K562 (cell line): ENCODE results near the gene ICA1L. TPM values are rescaled to one million over a fixed set of nuclear protein-coding genes. Genes with fewer than 3 reads are reported as not detected.

Source experiments
- ATAC-seq: fragments of 200-7000 bp; cut with Tn5 transposase; 3 replicates; pipeline ENCODE4 v1.9.1; 2020; ENCODE audit warnings: moderate library complexity
- BruUV-seq: library from RNA; stranded (reverse); fragments of 400-500 nt; replicated peaks from 2 replicates; lab custom pipeline; 2021; lab: Mats Ljungman, UMichigan
- CTCF ChIA-PET: fragments of 300-600 bp; formaldehyde crosslinking; extraction: SDS; loops from one replicate; lab custom pipeline; 2021; ENCODE audit warnings: low intra/inter-chr PET ratio; lab: Yijun Ruan, JAX
- POLR2A ChIA-PET: fragments of 300-600, 350-650 bp; sonication (Branson Sonifier 250); formaldehyde crosslinking; extraction: SDS; loops from one replicate; lab custom pipeline; 2021; ENCODE audit warnings: antibody characterized with exemption, inconsistent platforms; lab: Yijun Ruan, JAX
- DNase-seq, 4 experiments: peaks; one replicate each; pipeline versions ENCODE4 v3.0.0 to v3.0.0-alpha.2; 2011 to 2018; ENCODE audit warnings: low spot score in 3 of 4, mixed read lengths in 3 of 4; ENCODE audit errors: extremely low read depth in 1 of 4
- FAIRE-seq: peaks from 2 replicates; lab custom pipeline; 2011; peaks lifted over from hg19 to GRCh38; lab: Jason Lieb, UNC
- H2AFZ ChIP-seq: 2 replicates; pipeline ENCODE4 v1.6.0; 2011; ENCODE audit warnings: low read depth, low read length, control low read depth, inconsistent platforms
- H3K27ac ChIP-seq: fragments of 200-600 bp; 3 replicates; pipeline ENCODE4 v1.8.0; 2011; ENCODE audit warnings: low read depth, mild to moderate bottlenecking, control low read depth, inconsistent platforms, low read length, moderate library complexity, mixed read lengths; ENCODE audit errors: extremely low read depth
- H3K27me3 ChIP-seq, 2 experiments: fragments of 300-600 bp in 1 of 2; 2 replicates in 1 of 2; 3 replicates in 1 of 2; pipeline versions ENCODE4 v1.6.0 to v1.8.0; 2011; ENCODE audit warnings: inconsistent platforms in 2 of 2, low read length in 2 of 2, mild to moderate bottlenecking in 1 of 2, mixed read lengths in 1 of 2, moderate library complexity in 1 of 2; ENCODE audit not compliant: control insufficient read depth in 2 of 2, insufficient read depth in 2 of 2
- H3K36me3 ChIP-seq: fragments of 300-600 bp; 3 replicates; pipeline ENCODE4 v1.8.0; 2011; ENCODE audit warnings: mild to moderate bottlenecking, low read length, inconsistent platforms; ENCODE audit not compliant: control insufficient read depth, insufficient read depth
- H3K4me1 ChIP-seq, 2 experiments: fragments of 200-600 bp in 1 of 2; replicated peaks in 1 of 2; 2 replicates in 1 of 2; 3 replicates in 1 of 2; pipeline versions ENCODE4 v1.5.1 to v1.8.0; 2011; ENCODE audit warnings: inconsistent platforms in 2 of 2, low read length in 2 of 2, mild to moderate bottlenecking in 1 of 2, mixed read lengths in 1 of 2, moderate library complexity in 1 of 2; ENCODE audit not compliant: control insufficient read depth in 2 of 2, insufficient read depth in 2 of 2
- H3K4me2 ChIP-seq: 2 replicates; pipeline ENCODE4 v1.6.1; 2011; ENCODE audit warnings: low read length, control low read depth, inconsistent platforms, mixed read lengths; ENCODE audit not compliant: insufficient read depth
- H3K4me3 ChIP-seq: fragments of 200-600 bp; sonication (generic), shearing (Covaris generic); 2 replicates; pipeline ENCODE4 v1.5.1; 2016; ENCODE audit warnings: control low read depth, inconsistent platforms
- H3K79me2 ChIP-seq: fragments of 200-600 bp; 3 replicates; pipeline ENCODE4 v1.8.0; 2011; ENCODE audit warnings: low read length, inconsistent platforms; ENCODE audit not compliant: control insufficient read depth, insufficient read depth
- H3K9ac ChIP-seq, 2 experiments: 2 replicates each; pipeline versions ENCODE4 v1.6.0 to v1.6.1; 2011; ENCODE audit warnings: low read depth in 2 of 2, low read length in 2 of 2, control low read depth in 1 of 2, inconsistent platforms in 1 of 2, mild to moderate bottlenecking in 1 of 2, mixed read lengths in 1 of 2; ENCODE audit not compliant: insufficient read depth in 1 of 2
- H3K9me1 ChIP-seq: one replicate; pipeline ENCODE4 v1.6.0; 2011; ENCODE audit warnings: inconsistent platforms, mild to moderate bottlenecking, low read length, moderate library complexity; ENCODE audit not compliant: control insufficient read depth, insufficient read depth
- H3K9me3 ChIP-seq: replicated peaks from 2 replicates; pipeline ENCODE4 v1.5.1; 2011; ENCODE audit warnings: low read depth, low read length, inconsistent platforms; ENCODE audit not compliant: control insufficient read depth, insufficient read depth
- H4K20me1 ChIP-seq: replicated peaks from 2 replicates; pipeline ENCODE4 v1.6.1; 2011; ENCODE audit warnings: low read length, inconsistent platforms, mixed read lengths; ENCODE audit not compliant: control insufficient read depth, insufficient read depth
- ARID3A ChIP-seq: IDR thresholded peaks from 2 replicates; pipeline ENCODE4 v1.6.1; 2012; ENCODE audit warnings: low read depth, low read length, improper control_type of control experiment, borderline replicate concordance
- CHD1 ChIP-seq: fragments of 200-600 bp; sonication (generic); IDR thresholded peaks from one replicate; pipeline ENCODE4 v1.6.1; 2012; ENCODE audit warnings: mild to moderate bottlenecking, moderate library complexity, low read length, inconsistent platforms
- ELF1 ChIP-seq: fragments of 200-800 bp; sonication (Bioruptor generic); IDR thresholded peaks from 2 replicates; pipeline ENCODE4 v1.6.1; 2016; ENCODE audit warnings: missing genetic modification characterization, missing compliant biosample characterization
- HMGN3 ChIP-seq: IDR thresholded peaks from 2 replicates; pipeline ENCODE4 v1.6.1; 2011; ENCODE audit warnings: borderline replicate concordance, low read depth, mild to moderate bottlenecking, mixed read lengths, low read length; ENCODE audit not compliant: insufficient read length; ENCODE audit errors: extremely low read depth
- MBD1 ChIP-seq: fragments of 250-450 bp; sonication (Bioruptor Pico); IDR thresholded peaks from 2 replicates; pipeline ENCODE4 v1.8.0; 2022; ENCODE audit warnings: inconsistent platforms
- MEF2D ChIP-seq: conservative IDR thresholded peaks from 2 replicates; pipeline ENCODE4 v1.6.1; 2016; ENCODE audit warnings: low read depth, missing genetic modification characterization, missing compliant biosample characterization
- RBM25 ChIP-seq: fragments of 200-400 bp; formaldehyde crosslinking; IDR thresholded peaks from 2 replicates; pipeline ENCODE4 v1.6.1; 2018; ENCODE audit warnings: low read length, low read depth, moderate library complexity; ENCODE audit not compliant: severe bottlenecking
- SMARCA4 ChIP-seq: fragments of 450-650 bp; IDR thresholded peaks from 2 replicates; pipeline ENCODE4 v1.6.1; 2016
- TARDBP ChIP-seq: fragments of 450-650 bp; IDR thresholded peaks from 2 replicates; pipeline ENCODE4 v1.6.1; 2016
- TRIM28 ChIP-seq: fragments of 450-650 bp; IDR thresholded peaks from 2 replicates; pipeline ENCODE4 v1.6.1; 2017
- WGBS: fragments of 100-300 bp; shearing (Covaris generic); methylation state at CpG from one replicate; pipeline ENCODE4 v1.1.6; 2016; ENCODE audit warnings: low coverage, mixed read lengths; ENCODE audit not compliant: insufficient coverage; ENCODE audit errors: missing lambda C conversion rate; 5-methylcytosine and 5-hydroxymethylcytosine counted together
- in situ Hi-C: fragments of 300-500 bp; cut with MboI; formaldehyde crosslinking; loops from 4 replicates; pipeline ENCODE4 v1.15.0; 2018; ENCODE audit warnings: inconsistent platforms, mixed read lengths
- intact Hi-C: fragments of 100-400 bp; cut with micrococcal nuclease; formaldehyde crosslinking; loops from 2 replicates; pipeline ENCODE4 v1.14.2; 2022
- polyA plus RNA-seq, 8 experiments: library from polyadenylated mRNA; depleted of rRNA in 4 of 8; stranded (reverse) in 5 of 8; unstranded in 3 of 8; fragments of >200 nt; fragmentation: Nextera tagmentation in 2 of 8; fragmentation: Illumina TruSeq in 1 of 8; extraction: Ambion mirVana in 2 of 8; extraction: Trizol in 1 of 8; gene quantifications; 2 replicates each; pipeline versions ENCODE4 v1.2.1 to v1.2.3, GENCODE V29; 2011 to 2014; ENCODE audit warnings: inconsistent platforms in 1 of 8, missing spikeins in 1 of 8
- total RNA-seq, 7 experiments: library from RNA; depleted of rRNA in 6 of 7; stranded (reverse); fragments of >200 nt in 6 of 7; fragmentation: Illumina TruSeq in 2 of 7; extraction: Trizol in 2 of 7; gene quantifications; 2 replicates each; pipeline versions ENCODE4 v1.2.1 to v1.2.3, GENCODE V29; 2011 to 2021; ENCODE audit warnings: low replicate concordance in 1 of 7

Gene ICA1L
- total and polyA plus RNA-seq, 9 of the 15 experiments (the other 6 are each of a cell fraction or from before 2014, with no cell fraction given) = 0.57 to 1.7 (median 1.1) TPM

- no peak for ATAC-seq
- WGBS = 74% methylated on average over 2 of the region's 2 CpGs
- POLR2A ChIA-PET = no interaction called here
- H3K4me1 ChIP-seq = no peaks in the 10 kb centered on the region
- CTCF ChIA-PET = no interaction called here
- intact Hi-C loops (no loop called here), in situ Hi-C loops (no loop called here)
- no peaks in the 10 kb centered on the region for H4K20me1 ChIP-seq
- H3K9me3 ChIP-seq = no peaks in the 10 kb centered on the region
- FAIRE-seq = no peak
- no peaks in the 10 kb centered on the region for H3K27me3 ChIP-seq
- no peak for DNase-seq
- no peak overlapping the region for H2AFZ ChIP-seq
- no peak for TF ChIP-seq TARDBP
- TF ChIP-seq CHD1 = no peak
- no peak for TF ChIP-seq MEF2D (tag)
- no peak for TF ChIP-seq SMARCA4
- no peak for TF ChIP-seq HMGN3
- TF ChIP-seq RBM25 = no peak
- H3K27ac ChIP-seq = no peak overlapping the region
- no peak overlapping the region for H3K4me3 ChIP-seq
- no peaks in the 10 kb centered on the region for H3K79me2 ChIP-seq
- H3K9ac ChIP-seq = no peak overlapping the region
- H3K4me2 ChIP-seq = no peak overlapping the region
- H3K9me1 ChIP-seq = no peaks in the 10 kb centered on the region
- no TSS peak for BruUV-seq
- H3K36me3 ChIP-seq = no peaks in the 10 kb centered on the region
Measured at GRCh38 chr2:202749477-202749876, 122.1 kb downstream of the ICA1L start.

- WGBS = 100% methylated on average over 1 of the region's 1 CpG
- H3K9me1 ChIP-seq = no peaks in the 10 kb centered on the region
- TF ChIP-seq ELF1 (tag) (no peak), ARID3A (no peak), TRIM28 (0 out of 2 replicates have a peak, but pooled peaks have one; percentile 49), MBD1 (CRISPR knock-in tag) (no peak)
- TF ChIP-seq, all 486 proteins: peak for 1
- Histone ChIP-seq H3K9me3 (peaks cover 3% of the 10 kb centered on the region; the same call in 1 of the 2 replicates), H3K27ac (no peak overlapping the region), H3K4me3 (no peak overlapping the region), H3K4me1 (no peaks in the 10 kb centered on the region), H3K36me3 (no peaks in the 10 kb centered on the region), H2AFZ (no peak overlapping the region), H4K20me1 (no peaks in the 10 kb centered on the region), H3K9ac (no peak overlapping the region), H3K27me3 (no peaks in the 10 kb centered on the region), H3K4me2 (no peak overlapping the region), H3K79me2 (no peaks in the 10 kb centered on the region)
- DNase-seq (no peak), FAIRE-seq (no peak), ATAC-seq (no peak)
- intact Hi-C loops = no loop called here
- ChIA-PET CTCF (no interaction called here), POLR2A (no interaction called here)
- no TSS peak for BruUV-seq
- in situ Hi-C loops = no loop called here
Measured at GRCh38 chr2:202743613-202744012, 128.0 kb downstream of the ICA1L start.
